ENCODE measurements around the gene SRPRB.

SRPRB gene, protein sequence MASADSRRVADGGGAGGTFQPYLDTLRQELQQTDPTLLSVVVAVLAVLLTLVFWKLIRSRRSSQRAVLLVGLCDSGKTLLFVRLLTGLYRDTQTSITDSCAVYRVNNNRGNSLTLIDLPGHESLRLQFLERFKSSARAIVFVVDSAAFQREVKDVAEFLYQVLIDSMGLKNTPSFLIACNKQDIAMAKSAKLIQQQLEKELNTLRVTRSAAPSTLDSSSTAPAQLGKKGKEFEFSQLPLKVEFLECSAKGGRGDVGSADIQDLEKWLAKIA

GRCh38 chr3:133805702-133806475 lies at the start of gene SRPRB:
Gene SRPRB (plus strand): TSS chr3:133805815. CDS start chr3:133805849, 34 bp downstream.
- DNase-seq, result peak; percentile 93

DNA sequence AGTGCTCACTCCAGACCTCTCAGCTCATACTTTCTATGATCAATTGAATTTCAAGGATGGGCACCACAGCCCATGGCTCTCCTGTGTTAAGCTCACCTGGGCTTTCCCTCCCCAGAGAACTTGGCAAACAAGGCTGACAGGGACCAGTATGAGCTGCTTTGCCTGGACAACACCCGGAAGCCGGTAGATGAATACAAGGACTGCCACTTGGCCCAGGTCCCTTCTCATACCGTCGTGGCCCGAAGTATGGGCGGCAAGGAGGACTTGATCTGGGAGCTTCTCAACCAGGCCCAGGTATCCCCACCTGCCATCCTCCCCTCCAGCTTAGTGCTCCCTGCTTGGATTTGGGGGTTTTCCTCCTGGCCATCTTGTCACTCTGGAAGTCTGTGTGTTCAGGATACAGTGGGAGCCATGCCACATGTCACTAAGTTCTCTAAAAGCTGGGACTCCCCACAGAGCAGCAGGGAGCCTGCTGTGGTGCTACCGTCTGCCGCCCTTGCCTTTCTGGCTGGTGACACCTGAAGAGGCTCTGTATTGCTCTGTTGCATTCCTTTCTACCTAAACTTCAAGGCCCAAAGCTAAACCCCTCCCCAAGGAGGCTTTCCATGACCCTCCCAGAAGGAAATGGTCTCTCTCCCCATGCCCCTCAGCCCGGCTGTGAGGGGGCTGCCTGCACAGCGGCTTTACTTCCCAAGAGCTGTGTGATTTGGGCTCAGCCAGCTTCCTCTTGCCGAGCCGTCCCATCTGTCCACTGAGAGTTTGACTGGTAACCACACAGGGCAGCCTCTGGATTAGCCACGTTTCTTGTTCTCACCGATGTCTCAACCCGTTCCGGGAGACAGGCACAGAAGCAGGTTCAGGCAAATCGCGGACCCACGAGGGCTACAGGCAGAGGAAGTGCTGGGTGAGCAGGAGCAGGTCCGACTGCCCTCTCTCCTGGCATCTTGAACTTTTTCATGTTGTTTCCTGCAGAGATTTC lies 48.6 kb upstream of the SRPRB start:
- no peak for DNase-seq

GRCh38 chr3:133757701-133758567 lies 47.7 kb upstream of the SRPRB start:
- no peak for DNase-seq

GRCh38 chr3:133758568-133758928 lies 47.1 kb upstream of the SRPRB start:
- no peak for DNase-seq

DNA sequence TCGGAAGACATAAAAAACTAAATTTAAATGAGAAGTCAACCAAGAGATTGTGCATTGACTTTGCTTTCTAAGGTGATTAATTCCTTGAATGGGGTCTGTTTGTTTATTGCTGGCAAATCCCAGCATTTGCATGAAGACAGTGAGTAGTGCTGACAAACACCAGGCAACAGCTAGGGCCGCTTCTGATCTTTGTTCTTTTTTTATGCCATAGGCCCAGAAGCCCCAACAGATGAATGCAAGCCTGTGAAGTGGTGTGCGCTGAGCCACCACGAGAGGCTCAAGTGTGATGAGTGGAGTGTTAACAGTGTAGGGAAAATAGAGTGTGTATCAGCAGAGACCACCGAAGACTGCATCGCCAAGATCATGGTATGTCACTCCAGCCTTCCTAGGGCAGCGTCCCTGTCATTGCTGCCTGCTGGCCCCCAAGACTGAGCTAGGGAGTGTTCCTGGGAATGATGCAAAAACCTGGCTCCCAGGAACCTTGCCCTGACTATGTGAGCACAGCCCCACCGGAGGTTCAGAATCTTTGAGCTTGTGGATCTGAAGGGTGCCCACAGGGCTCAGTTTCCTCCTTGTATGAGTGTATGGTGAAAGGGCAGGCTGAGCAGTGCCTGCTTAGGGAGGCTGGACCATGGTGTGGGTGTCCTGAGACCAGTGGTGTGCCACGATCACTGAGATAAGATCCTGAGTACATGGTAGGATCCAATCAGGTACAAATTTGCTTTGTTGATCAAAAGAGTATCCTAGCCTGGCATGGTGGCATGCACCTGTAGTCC lies 46.5 kb upstream of the SRPRB start:
- DNase-seq, result no peak

DNA sequence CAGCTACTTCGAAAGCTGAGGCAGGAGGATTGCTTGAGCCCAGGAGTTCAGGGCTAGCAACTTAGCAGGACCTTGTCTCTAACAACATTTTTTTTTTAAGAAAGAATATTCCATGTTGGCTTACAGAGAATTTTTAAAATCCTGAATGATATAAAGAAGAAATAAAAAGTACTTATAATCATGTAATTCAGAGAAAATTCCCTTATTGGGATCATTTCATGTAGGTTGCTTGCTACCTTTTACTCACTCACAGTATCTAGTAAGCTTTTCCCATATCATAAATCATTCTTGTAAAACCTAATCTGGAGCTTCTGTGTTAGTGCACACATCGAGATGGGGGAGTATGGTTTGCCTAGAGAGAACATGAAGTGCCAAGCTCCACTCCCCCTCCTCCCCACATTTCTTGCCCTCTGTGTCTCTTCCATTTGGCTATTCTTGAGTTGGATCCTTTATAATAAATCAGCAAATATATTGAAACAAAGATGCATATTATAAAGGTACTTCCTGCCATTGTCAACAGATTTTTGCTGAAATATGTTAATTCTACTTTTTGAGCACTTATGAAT lies 45.8 kb upstream of the SRPRB start:
- no peak for DNase-seq

DNA sequence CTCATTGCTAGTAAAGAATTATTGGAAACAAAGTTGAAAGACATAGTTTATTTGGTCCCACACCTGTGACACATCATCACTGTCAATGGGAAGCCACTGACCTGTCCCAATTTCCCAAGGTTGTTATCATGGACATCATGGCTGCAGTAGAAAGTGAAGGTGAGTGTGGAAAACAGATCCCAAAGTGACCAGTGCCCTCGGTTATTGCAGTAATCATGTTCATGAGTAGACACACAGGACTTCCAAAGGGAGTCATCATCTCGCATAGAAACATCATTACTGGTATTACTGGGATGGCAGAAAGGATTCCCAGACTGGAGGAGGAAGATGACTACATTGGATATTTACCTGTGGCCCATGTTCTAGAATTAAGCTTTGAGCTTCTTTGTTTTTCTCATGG lies 44.7 kb upstream of the SRPRB start:
- no peak for DNase-seq

GRCh38 chr3:133761605-133762484 lies 43.8 kb upstream of the SRPRB start:
- DNase-seq, result no peak

DNA sequence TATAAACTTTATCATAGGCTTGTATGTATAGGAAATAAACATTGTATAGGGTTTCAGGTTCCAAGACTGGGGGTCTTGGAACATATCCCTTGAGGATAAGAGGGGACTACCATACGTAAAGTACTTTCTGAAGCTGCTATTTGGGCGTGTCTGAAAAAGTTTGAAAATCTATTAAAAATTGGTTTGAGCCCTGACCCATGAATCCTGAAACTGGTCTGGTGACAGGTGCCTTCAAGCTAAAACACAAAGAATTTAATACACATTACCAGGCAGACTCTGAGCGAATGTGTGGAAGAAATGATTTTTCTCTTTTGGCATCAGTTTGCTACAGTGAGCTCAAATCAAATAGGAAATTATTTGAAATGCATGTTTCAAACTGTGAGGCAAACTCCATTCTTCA lies 43.1 kb upstream of the SRPRB start:
- no peak for DNase-seq

GRCh38 chr3:133763797-133764683 lies 41.6 kb upstream of the SRPRB start:
- no peak for DNase-seq

GRCh38 chr3:133765256-133765655 lies 40.4 kb upstream of the SRPRB start:
- DNase-seq, result no peak

DNA sequence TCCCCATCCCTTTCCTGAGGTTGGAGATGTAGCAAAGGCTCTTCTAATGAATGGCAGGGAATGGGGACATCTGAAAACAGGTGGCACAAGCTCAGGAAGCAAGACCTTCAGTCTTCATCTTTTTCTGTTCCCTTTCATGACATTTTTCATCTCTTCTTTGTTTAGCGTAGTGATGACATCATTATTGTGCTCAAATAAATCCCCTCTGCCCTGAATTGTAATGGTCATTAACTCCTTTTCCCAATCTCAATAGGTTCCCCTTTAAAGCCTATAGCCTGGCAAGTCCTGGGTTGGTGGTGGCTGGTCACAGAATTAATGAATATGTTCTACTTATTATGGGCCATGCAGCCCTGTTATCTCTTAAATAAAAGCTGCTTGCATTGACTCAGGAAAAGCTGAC lies 38.0 kb upstream of the SRPRB start:
- DNase-seq, result no peak

- no peak for DNase-seq
Observed at GRCh38 chr3:133769536-133769935, 36.1 kb upstream of the SRPRB start.

- DNase-seq, result no peak
Observed at GRCh38 chr3:133773732-133774131, 31.9 kb upstream of the SRPRB start.

DNA sequence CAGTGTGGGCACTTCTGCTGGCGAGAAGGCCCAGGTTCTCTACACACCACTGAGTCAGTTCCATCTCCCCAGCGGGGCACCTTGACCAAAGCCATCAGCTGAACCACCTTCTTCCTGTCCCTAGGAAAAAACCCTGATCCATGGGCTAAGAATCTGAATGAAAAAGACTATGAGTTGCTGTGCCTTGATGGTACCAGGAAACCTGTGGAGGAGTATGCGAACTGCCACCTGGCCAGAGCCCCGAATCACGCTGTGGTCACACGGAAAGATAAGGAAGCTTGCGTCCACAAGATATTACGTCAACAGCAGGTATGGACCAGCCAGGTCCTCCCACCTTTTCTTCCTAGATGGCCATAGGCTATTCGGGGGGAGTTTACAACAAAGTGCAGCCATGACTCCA lies 30.3 kb upstream of the SRPRB start:
- no peak for DNase-seq

DNA sequence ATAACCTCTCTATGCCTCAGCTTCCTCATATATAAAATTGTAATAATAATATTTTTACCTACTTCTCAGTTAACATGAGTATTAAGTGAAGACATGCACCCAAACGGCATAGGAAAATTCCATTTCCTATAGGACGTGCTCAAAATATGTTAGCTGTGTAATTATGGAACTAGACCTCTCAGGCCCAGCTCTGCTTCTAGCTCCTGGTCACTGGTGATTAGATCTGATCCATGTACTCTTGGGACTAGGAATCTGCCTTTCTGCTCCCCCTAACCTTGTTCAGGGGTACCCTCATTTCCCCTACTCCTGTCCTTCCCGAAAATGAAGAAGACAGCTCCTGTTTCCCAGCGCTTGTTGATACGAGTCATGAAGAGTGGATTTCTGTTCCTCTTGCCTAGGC lies 29.8 kb upstream of the SRPRB start:
- no peak for DNase-seq

DNA sequence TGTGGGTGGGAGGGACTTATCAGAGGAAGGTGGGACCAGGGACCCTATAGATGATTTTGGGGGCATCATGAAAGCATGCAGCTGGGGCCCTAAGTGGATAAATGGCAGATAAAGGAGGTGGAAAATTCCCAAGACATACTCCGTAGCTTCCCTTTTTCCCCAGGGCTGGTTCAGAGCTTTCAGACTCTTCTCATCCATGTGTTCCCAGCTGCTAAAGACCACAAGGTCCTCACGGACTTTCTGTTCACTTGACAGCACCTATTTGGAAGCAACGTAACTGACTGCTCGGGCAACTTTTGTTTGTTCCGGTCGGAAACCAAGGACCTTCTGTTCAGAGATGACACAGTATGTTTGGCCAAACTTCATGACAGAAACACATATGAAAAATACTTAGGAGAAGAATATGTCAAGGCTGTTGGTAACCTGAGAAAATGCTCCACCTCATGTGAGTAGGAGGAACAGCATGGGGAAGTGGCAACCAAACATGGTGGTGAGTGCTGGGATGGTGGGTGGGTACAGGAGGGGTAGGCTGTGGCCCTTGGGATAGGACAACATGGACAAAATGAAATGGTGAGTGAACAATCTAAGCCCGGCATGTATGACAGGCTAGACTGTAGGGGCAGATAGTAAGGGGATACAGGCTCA lies 28.7 kb upstream of the SRPRB start:
- no peak for DNase-seq

GRCh38 chr3:133777807-133778568 lies 27.6 kb upstream of the SRPRB start:
- no peak for DNase-seq

All from NCI-H1694 (cell line).